Activated T-helper 1 cell treated with anti-CD3 and anti-CD28 coated beads, Interleukin-12 subunit alpha, Interleukin-12 subunit beta, Interleukin-2, Interleukin-4 antibody, amounts not matched to agents 30 ng/mL and 10 ng/mL and 1 ng/mL, durations not matched to agents 14 hours and 24 hours and 36 hours (primary cell): Measurements from ENCODE around the gene ARFIP1. TPM values are rescaled to one million over a fixed set of nuclear protein-coding genes. Genes with fewer than 3 reads are reported as not detected.
"Not testable (repeated sequence)": the region's sequence is repeated elsewhere in the genome, so short reads cannot be mapped to it uniquely, and the experiment has no call there.

ENCODE experiments used
- DNase-seq: peaks from one replicate; pipeline ENCODE4 v3.0.0; 2021; ENCODE audit warnings: low spot score
- H3K27ac Mint-ChIP-seq: one replicate; pipeline ENCODE4 v1.8.0; 2021; ENCODE audit warnings: mild to moderate bottlenecking, mixed read lengths
- H3K27me3 Mint-ChIP-seq: one replicate; pipeline ENCODE4 v1.8.0; 2022; ENCODE audit warnings: mild to moderate bottlenecking, moderate library complexity, mixed read lengths; ENCODE audit not compliant: insufficient read depth
- H3K36me3 Mint-ChIP-seq: one replicate; pipeline ENCODE4 v1.8.0; 2021; ENCODE audit warnings: low read depth, mixed read lengths
- H3K4me1 Mint-ChIP-seq: one replicate; pipeline ENCODE4 v1.8.0; 2021; ENCODE audit warnings: low read depth, mixed read lengths
- H3K4me3 Mint-ChIP-seq: one replicate; pipeline ENCODE4 v1.8.0; 2021; ENCODE audit warnings: mild to moderate bottlenecking, moderate library complexity, mixed read lengths
- H3K9me3 Mint-ChIP-seq: one replicate; pipeline ENCODE4 v1.8.0; 2021; ENCODE audit warnings: mixed read lengths
- intact Hi-C: fragments of 100-400 bp; cut with micrococcal nuclease; formaldehyde crosslinking; loops from one replicate; pipeline ENCODE4 v1.15.1; 2024
- total RNA-seq: library from RNA; stranded (reverse); gene quantifications from 2 replicates; pipeline ENCODE4 v1.2.3, GENCODE V29; 2022

The ARFIP1 gene
- total RNA-seq, 1 donor from 2014 or later: 18.6 TPM

GRCh38 chr4:152894673-152895072, 114.9 kb downstream of the ARFIP1 start:
- intact Hi-C loops: no loop called here
- no peak for DNase-seq
- H3K27me3 Mint-ChIP-seq: no peaks in the 10 kb centered on the region
- no peaks in the 10 kb centered on the region for H3K4me1 Mint-ChIP-seq
- H3K9me3 Mint-ChIP-seq: no peaks in the 10 kb centered on the region
- peaks cover 18% of the 10 kb centered on the region for H3K36me3 Mint-ChIP-seq
- H3K27ac Mint-ChIP-seq: no peak overlapping the region
- H3K4me3 Mint-ChIP-seq: no peak overlapping the region

GRCh38 chr4:152896811-152897210, 117.1 kb downstream of the ARFIP1 start:
- DNase-seq: no peak
- H3K27me3 Mint-ChIP-seq: no peaks in the 10 kb centered on the region
- intact Hi-C loops: no loop called here
- no peaks in the 10 kb centered on the region for H3K4me1 Mint-ChIP-seq
- no peaks in the 10 kb centered on the region for H3K9me3 Mint-ChIP-seq
- no peak overlapping the region for H3K4me3 Mint-ChIP-seq
- H3K27ac Mint-ChIP-seq: no peak overlapping the region
- peaks cover 13% of the 10 kb centered on the region for H3K36me3 Mint-ChIP-seq

GRCh38 chr4:152898133-152898532, 118.4 kb downstream of the ARFIP1 start:
- intact Hi-C loops, H3K4me3 Mint-ChIP-seq, H3K4me1 Mint-ChIP-seq, H3K27ac Mint-ChIP-seq, H3K36me3 Mint-ChIP-seq, H3K9me3 Mint-ChIP-seq, DNase-seq, H3K27me3 Mint-ChIP-seq: not testable (repeated sequence)

GRCh38 chr4:152898606-152899005, 118.9 kb downstream of the ARFIP1 start:
- H3K27me3 Mint-ChIP-seq: no peaks in the 10 kb centered on the region
- H3K4me1 Mint-ChIP-seq: no peaks in the 10 kb centered on the region
- intact Hi-C loops: no loop called here
- DNase-seq: no peak
- no peak overlapping the region for H3K4me3 Mint-ChIP-seq
- H3K9me3 Mint-ChIP-seq: no peaks in the 10 kb centered on the region
- H3K36me3 Mint-ChIP-seq: peaks cover 4% of the 10 kb centered on the region
- H3K27ac Mint-ChIP-seq: no peak overlapping the region

- intact Hi-C loops: no loop called here
- Mint-ChIP-seq H3K4me1 (no peaks in the 10 kb centered on the region), H3K27ac (no peak overlapping the region), H3K9me3 (no peaks in the 10 kb centered on the region), H3K27me3 (no peaks in the 10 kb centered on the region), H3K4me3 (no peak overlapping the region), H3K36me3 (peaks cover 9% of the 10 kb centered on the region)
- no peak for DNase-seq
Observed at GRCh38 chr4:152900395-152900794, 120.6 kb downstream of the ARFIP1 start.

- DNase-seq: no peak
- H3K4me3 Mint-ChIP-seq: no peak overlapping the region
- H3K36me3 Mint-ChIP-seq: peaks cover 11% of the 10 kb centered on the region
- intact Hi-C loops: no loop called here
- H3K9me3 Mint-ChIP-seq: no peaks in the 10 kb centered on the region
- no peaks in the 10 kb centered on the region for H3K4me1 Mint-ChIP-seq
- no peak overlapping the region for H3K27ac Mint-ChIP-seq
- H3K27me3 Mint-ChIP-seq: no peaks in the 10 kb centered on the region
Observed at GRCh38 chr4:152901205-152901604, 121.5 kb downstream of the ARFIP1 start.

- Mint-ChIP-seq H3K36me3 (peaks cover 18% of the 10 kb centered on the region), H3K4me1 (no peaks in the 10 kb centered on the region), H3K27me3 (no peaks in the 10 kb centered on the region), H3K4me3 (no peak overlapping the region), H3K27ac (no peak overlapping the region), H3K9me3 (no peaks in the 10 kb centered on the region)
- intact Hi-C loops: no loop called here
- no peak for DNase-seq
Observed at GRCh38 chr4:152903658-152904057, 123.9 kb downstream of the ARFIP1 start.

GRCh38 chr4:152909901-152910300, 130.1 kb downstream of the ARFIP1 start:
- H3K9me3 Mint-ChIP-seq: no peaks in the 10 kb centered on the region
- H3K36me3 Mint-ChIP-seq: peaks cover 10% of the 10 kb centered on the region
- H3K27ac Mint-ChIP-seq: no peak overlapping the region
- H3K4me3 Mint-ChIP-seq: no peak overlapping the region
- H3K27me3 Mint-ChIP-seq: no peaks in the 10 kb centered on the region
- no peak for DNase-seq
- H3K4me1 Mint-ChIP-seq: no peaks in the 10 kb centered on the region
- intact Hi-C loops: no loop called here

- Mint-ChIP-seq H3K4me1 (no peaks in the 10 kb centered on the region), H3K27me3 (no peaks in the 10 kb centered on the region), H3K4me3 (no peak overlapping the region), H3K27ac (no peak overlapping the region), H3K9me3 (no peaks in the 10 kb centered on the region), H3K36me3 (peaks cover 10% of the 10 kb centered on the region)
- intact Hi-C loops: no loop called here
- no peak for DNase-seq
Observed at GRCh38 chr4:152910521-152910920, 130.8 kb downstream of the ARFIP1 start.

- Mint-ChIP-seq H3K36me3 (peaks cover 4% of the 10 kb centered on the region), H3K27ac (no peak overlapping the region), H3K4me3 (no peak overlapping the region), H3K4me1 (no peaks in the 10 kb centered on the region), H3K27me3 (peaks cover 2% of the 10 kb centered on the region), H3K9me3 (peaks cover 30% of the 10 kb centered on the region)
- no peak for DNase-seq
- intact Hi-C loops: no loop called here
Observed at GRCh38 chr4:152917543-152918395, 138.0 kb downstream of the ARFIP1 start.

- H3K27ac Mint-ChIP-seq: no peak overlapping the region
- H3K36me3 Mint-ChIP-seq: peaks cover 4% of the 10 kb centered on the region
- no peak overlapping the region for H3K4me3 Mint-ChIP-seq
- peaks cover 2% of the 10 kb centered on the region for H3K27me3 Mint-ChIP-seq
- DNase-seq: no peak
- peaks cover 30% of the 10 kb centered on the region for H3K9me3 Mint-ChIP-seq
- intact Hi-C loops: no loop called here
- no peaks in the 10 kb centered on the region for H3K4me1 Mint-ChIP-seq
Observed at GRCh38 chr4:152919826-152920225, 140.1 kb downstream of the ARFIP1 start.

- no peaks in the 10 kb centered on the region for H3K4me1 Mint-ChIP-seq
- intact Hi-C loops: no loop called here
Observed at GRCh38 chr4:152920768-152921167, 141.0 kb downstream of the ARFIP1 start.

GRCh38 chr4:152921284-152921683, 141.5 kb downstream of the ARFIP1 start:
- DNase-seq: no peak
- Mint-ChIP-seq H3K9me3 (peaks cover 30% of the 10 kb centered on the region), H3K4me3 (no peak overlapping the region), H3K27ac (no peak overlapping the region), H3K36me3 (peaks cover 4% of the 10 kb centered on the region), H3K4me1 (no peaks in the 10 kb centered on the region), H3K27me3 (no peaks in the 10 kb centered on the region)
- intact Hi-C loops: no loop called here

More at GRCh38 chr4:152920768-152921167, 141.0 kb downstream of the ARFIP1 start:
- peaks cover 2% of the 10 kb centered on the region for H3K27me3 Mint-ChIP-seq
- H3K36me3 Mint-ChIP-seq: peaks cover 4% of the 10 kb centered on the region
- no peak overlapping the region for H3K4me3 Mint-ChIP-seq
- H3K27ac Mint-ChIP-seq: no peak overlapping the region
- DNase-seq: no peak
- H3K9me3 Mint-ChIP-seq: peaks cover 30% of the 10 kb centered on the region
